ENCODE results near the gene MGAT5B.

DNA sequence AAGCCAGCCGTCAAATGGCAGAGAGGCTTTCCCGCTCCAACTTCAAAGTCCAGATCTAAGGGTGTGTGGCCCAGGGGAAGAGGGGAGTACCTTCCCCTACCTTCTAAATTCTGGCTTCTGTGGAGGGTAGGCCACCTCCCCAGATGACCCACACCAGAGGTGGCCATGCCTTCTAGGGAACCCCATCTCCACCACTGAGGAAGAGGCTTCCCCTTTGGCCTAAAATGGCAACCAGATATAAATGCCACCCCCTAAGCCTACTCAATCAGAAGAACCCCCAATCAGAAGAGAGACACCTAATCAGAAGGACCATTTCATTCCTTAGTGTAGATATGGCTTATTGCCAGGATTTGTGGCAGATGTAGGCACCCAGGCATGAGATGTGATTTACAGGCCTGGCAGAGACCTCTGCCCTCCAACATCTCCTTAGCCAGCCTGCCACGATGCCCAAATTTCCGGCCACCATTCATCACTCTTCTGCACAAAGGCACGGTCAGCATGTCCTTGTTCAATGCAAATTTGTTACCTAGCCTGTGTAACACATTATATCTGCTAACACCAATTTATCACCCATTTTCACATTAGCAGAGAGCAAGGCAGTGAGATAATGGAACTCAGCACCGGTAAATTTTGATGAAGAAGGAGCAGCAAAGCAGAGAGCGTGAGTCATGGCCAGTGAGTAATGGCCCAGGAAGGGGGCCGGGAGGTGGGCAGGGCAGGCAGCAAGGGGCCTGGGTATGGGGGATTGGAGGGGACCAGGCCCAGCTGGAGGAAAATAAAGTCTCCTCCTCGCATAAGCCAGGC, 1.2 kb upstream of the MGAT5B start:
- TF ChIP-seq, protein P1, sequence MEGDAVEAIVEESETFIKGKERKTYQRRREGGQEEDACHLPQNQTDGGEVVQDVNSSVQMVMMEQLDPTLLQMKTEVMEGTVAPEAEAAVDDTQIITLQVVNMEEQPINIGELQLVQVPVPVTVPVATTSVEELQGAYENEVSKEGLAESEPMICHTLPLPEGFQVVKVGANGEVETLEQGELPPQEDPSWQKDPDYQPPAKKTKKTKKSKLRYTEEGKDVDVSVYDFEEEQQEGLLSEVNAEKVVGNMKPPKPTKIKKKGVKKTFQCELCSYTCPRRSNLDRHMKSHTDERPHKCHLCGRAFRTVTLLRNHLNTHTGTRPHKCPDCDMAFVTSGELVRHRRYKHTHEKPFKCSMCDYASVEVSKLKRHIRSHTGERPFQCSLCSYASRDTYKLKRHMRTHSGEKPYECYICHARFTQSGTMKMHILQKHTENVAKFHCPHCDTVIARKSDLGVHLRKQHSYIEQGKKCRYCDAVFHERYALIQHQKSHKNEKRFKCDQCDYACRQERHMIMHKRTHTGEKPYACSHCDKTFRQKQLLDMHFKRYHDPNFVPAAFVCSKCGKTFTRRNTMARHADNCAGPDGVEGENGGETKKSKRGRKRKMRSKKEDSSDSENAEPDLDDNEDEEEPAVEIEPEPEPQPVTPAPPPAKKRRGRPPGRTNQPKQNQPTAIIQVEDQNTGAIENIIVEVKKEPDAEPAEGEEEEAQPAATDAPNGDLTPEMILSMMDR (conservative IDR thresholded peaks at IDR 0.05 in 1 of 2, IDR thresholded peaks at IDR 0.05 in 1 of 2; ENCODE audit: extremely low read depth in 1 of 2, insufficient read depth in 1 of 2, low read depth in 1 of 2, low read length in 2 of 2) = no peak
- TF ChIP-seq EZH2 (IDR thresholded peaks at IDR 0.05; ENCODE audit: borderline replicate concordance, low read length) = no peak
